H1 (cell line): ENCODE results near the gene CALM3. TPM values are rescaled to one million over a fixed set of nuclear protein-coding genes. Genes with fewer than 3 reads are reported as not detected.

ENCODE experiments used
- CTCF ChIA-PET: fragments of 300-600 bp; sonication (Branson Sonifier 250); formaldehyde crosslinking; loops from one replicate; lab custom pipeline; 2021; ENCODE audit not compliant: partially characterized antibody; lab: Charles Lee
- POLR2A ChIA-PET: fragments of 300-600 bp; sonication (Branson Sonifier 250); formaldehyde crosslinking; loops from one replicate; lab custom pipeline; 2021; ENCODE audit warnings: inconsistent platforms; ENCODE audit not compliant: partially characterized antibody; lab: Charles Lee
- DNase-seq, 2 experiments: peaks; one replicate each; pipeline versions ENCODE4 v3.0.0 to v3.0.0-alpha.2; 2010 to 2022; ENCODE audit warnings: low spot score in 2 of 2, low read depth in 1 of 2, mixed read lengths in 1 of 2
- FAIRE-seq: peaks from 2 replicates; lab custom pipeline; 2011; peaks lifted over from hg19 to GRCh38; lab: Jason Lieb, UNC
- H2AFZ ChIP-seq: 2 replicates; pipeline ENCODE4 v1.8.1; 2012; ENCODE audit warnings: low read length, inconsistent platforms
- H2AK5ac ChIP-seq: 2 replicates; pipeline ENCODE4 v1.6.1; 2013; ENCODE audit warnings: low read depth, low read length
- H2BK120ac ChIP-seq: replicated peaks from 2 replicates; pipeline ENCODE3; 2013; ENCODE audit warnings: low read depth, low read length, inconsistent platforms
- H2BK12ac ChIP-seq: 2 replicates; pipeline ENCODE4 v1.6.1; 2013; ENCODE audit warnings: low read depth, low read length
- H2BK15ac ChIP-seq: 2 replicates; pipeline ENCODE4 v1.6.1; 2013; ENCODE audit warnings: low read length
- H2BK20ac ChIP-seq: 2 replicates; pipeline ENCODE4 v1.6.1; 2013; ENCODE audit warnings: low read length
- H2BK5ac ChIP-seq: 2 replicates; pipeline ENCODE4 v1.6.1; 2013; ENCODE audit warnings: low read depth, low read length
- H3K14ac ChIP-seq: 2 replicates; pipeline ENCODE4 v1.6.1; 2013; ENCODE audit warnings: inconsistent platforms; ENCODE audit not compliant: insufficient read length
- H3K18ac ChIP-seq: 2 replicates; pipeline ENCODE4 v1.6.1; 2013; ENCODE audit warnings: low read length; ENCODE audit errors: extremely low read depth
- H3K23ac ChIP-seq: 2 replicates; pipeline ENCODE4 v1.6.1; 2013; ENCODE audit warnings: inconsistent platforms; ENCODE audit not compliant: insufficient read length
- H3K23me2 ChIP-seq: 2 replicates; pipeline ENCODE4 v1.6.1; 2013; ENCODE audit warnings: low read depth, low read length
- H3K27ac ChIP-seq: 2 replicates; pipeline ENCODE4 v1.6.1; 2011; ENCODE audit warnings: low read depth, low read length, inconsistent platforms
- H3K27me3 ChIP-seq, 4 experiments: replicated peaks in 1 of 4; 1 replicate in 1 of 4; 2 replicates in 3 of 4; pipeline versions ENCODE4 v1.6.1 to v1.8.1; 2011 to 2013; ENCODE audit warnings: low read length in 3 of 4, mild to moderate bottlenecking in 3 of 4, inconsistent platforms in 2 of 4, mixed read lengths in 2 of 4, moderate library complexity in 1 of 4; ENCODE audit not compliant: control insufficient read depth in 3 of 4, insufficient read depth in 3 of 4; ENCODE audit errors: extremely low read depth in 1 of 4
- H3K36me3 ChIP-seq, 4 experiments: 2 replicates each; pipeline versions ENCODE4 v1.6.1 to v1.8.1; 2011 to 2013; ENCODE audit warnings: mild to moderate bottlenecking in 4 of 4, low read length in 3 of 4, moderate library complexity in 2 of 4, control low read depth in 1 of 4, inconsistent platforms in 1 of 4; ENCODE audit not compliant: insufficient read depth in 4 of 4, control insufficient read depth in 2 of 4
- H3K4ac ChIP-seq: replicated peaks from 2 replicates; pipeline ENCODE3; 2013; ENCODE audit warnings: low read length, low read depth, mixed read lengths, inconsistent platforms; ENCODE audit not compliant: insufficient read length
- H3K4me1 ChIP-seq, 4 experiments: replicated peaks in 1 of 4; 1 replicate in 1 of 4; 2 replicates in 3 of 4; pipeline versions ENCODE4 v1.6.1 to v1.8.1; 2011 to 2013; ENCODE audit warnings: low read length in 3 of 4, inconsistent platforms in 2 of 4, mixed read lengths in 1 of 4; ENCODE audit not compliant: insufficient read depth in 4 of 4, control insufficient read depth in 3 of 4
- H3K4me2 ChIP-seq, 2 experiments: 2 replicates each; pipeline versions ENCODE4 v1.6.1 to v1.8.1; 2011 to 2013; ENCODE audit warnings: low read depth in 2 of 2, low read length in 2 of 2, control low read depth in 1 of 2, inconsistent platforms in 1 of 2, mild to moderate bottlenecking in 1 of 2; ENCODE audit not compliant: insufficient read depth in 1 of 2
- H3K4me3 ChIP-seq, 4 experiments: fragments of 200-600, 300-600 bp in 1 of 4; sonication (generic), shearing (Covaris generic), sonication (Bioruptor Twin) in 1 of 4; 2 replicates each; pipeline versions ENCODE4 v1.5.1 to v1.8.1; 2011 to 2016; ENCODE audit warnings: low read length in 4 of 4, low read depth in 3 of 4, control low read depth in 2 of 4, inconsistent platforms in 2 of 4, mild to moderate bottlenecking in 2 of 4, mixed read lengths in 1 of 4, moderate library complexity in 1 of 4; ENCODE audit not compliant: insufficient read depth in 2 of 4; ENCODE audit errors: extremely low read depth in 1 of 4
- H3K56ac ChIP-seq: replicated peaks from 2 replicates; pipeline ENCODE3; 2013; ENCODE audit warnings: low read depth, mild to moderate bottlenecking, mixed read lengths, low read length, inconsistent platforms; ENCODE audit not compliant: insufficient read length
- H3K79me1 ChIP-seq: 2 replicates; pipeline ENCODE4 v1.6.1; 2013; ENCODE audit warnings: low read depth, low read length, control low read depth
- H3K79me2 ChIP-seq, 2 experiments: 2 replicates each; pipeline versions ENCODE4 v1.6.1 to v1.8.1; 2012 to 2013; ENCODE audit warnings: low read length in 2 of 2, mild to moderate bottlenecking in 2 of 2, inconsistent platforms in 1 of 2; ENCODE audit not compliant: insufficient read depth in 2 of 2, control insufficient read depth in 1 of 2
- H3K9ac ChIP-seq, 4 experiments: replicated peaks in 1 of 4; 1 replicate in 1 of 4; 2 replicates in 3 of 4; pipeline versions ENCODE4 v1.6.1 to v1.8.1; 2011 to 2013; ENCODE audit warnings: low read depth in 3 of 4, low read length in 3 of 4, control low read depth in 2 of 4, mild to moderate bottlenecking in 2 of 4, moderate library complexity in 2 of 4, inconsistent platforms in 1 of 4; ENCODE audit errors: extremely low read depth in 1 of 4
- H3K9me3 ChIP-seq, 2 experiments: 2 replicates each; pipeline versions ENCODE4 v1.6.1 to v1.8.1; 2012 to 2013; ENCODE audit warnings: mild to moderate bottlenecking in 2 of 2, moderate library complexity in 2 of 2, control low read depth in 1 of 2, inconsistent platforms in 1 of 2, low read depth in 1 of 2, low read length in 1 of 2, mixed read lengths in 1 of 2; ENCODE audit not compliant: insufficient read depth in 2 of 2
- H4K20me1 ChIP-seq, 2 experiments: replicated peaks in 1 of 2; 2 replicates each; pipeline versions ENCODE3 to v1.8.1; 2011 to 2013; ENCODE audit warnings: inconsistent platforms in 2 of 2, low read length in 2 of 2, mild to moderate bottlenecking in 1 of 2; ENCODE audit not compliant: insufficient read depth in 2 of 2, control insufficient read depth in 1 of 2
- H4K5ac ChIP-seq: 2 replicates; pipeline ENCODE4 v1.6.1; 2013; ENCODE audit warnings: low read length, low read depth, mixed read lengths, inconsistent platforms; ENCODE audit not compliant: insufficient read length
- H4K8ac ChIP-seq: 2 replicates; pipeline ENCODE4 v1.8.0; 2013; ENCODE audit warnings: mild to moderate bottlenecking, moderate library complexity, low read length, inconsistent platforms; ENCODE audit not compliant: insufficient read depth; ENCODE audit errors: extremely low read depth
- H4K91ac ChIP-seq: replicated peaks from 2 replicates; pipeline ENCODE3; 2013; ENCODE audit warnings: low read length, mixed read lengths, inconsistent platforms; ENCODE audit not compliant: insufficient read length
- BACH1 ChIP-seq: IDR thresholded peaks from 2 replicates; pipeline ENCODE4 v1.6.1; 2012; ENCODE audit warnings: low read length, improper control_type of control experiment
- EZH2 ChIP-seq: fragments of 200-600 bp; sonication (generic); IDR thresholded peaks from 2 replicates; pipeline ENCODE4 v1.7.1; 2012; ENCODE audit warnings: low read depth, mild to moderate bottlenecking, moderate library complexity, low read length, inconsistent platforms; ENCODE audit not compliant: severe bottlenecking
- JUN ChIP-seq: IDR thresholded peaks from 2 replicates; pipeline ENCODE4 v1.6.1; 2011; ENCODE audit warnings: low read depth, mild to moderate bottlenecking, improper control_type of control experiment, low read length
- KDM5A ChIP-seq: fragments of 200-600 bp; IDR thresholded peaks from 2 replicates; pipeline ENCODE4 v1.7.1; 2012; ENCODE audit warnings: mild to moderate bottlenecking, low read length, inconsistent platforms, mixed read lengths
- NRF1 ChIP-seq: IDR thresholded peaks from 2 replicates; pipeline ENCODE4 v1.6.1; 2011; ENCODE audit warnings: mild to moderate bottlenecking, low read depth, low read length, improper control_type of control experiment
- RFX5 ChIP-seq: IDR thresholded peaks from 2 replicates; pipeline ENCODE4 v1.6.1; 2011; ENCODE audit warnings: low read depth, low read length, improper control_type of control experiment, borderline replicate concordance
- SUZ12 ChIP-seq: fragments of 200-600 bp; sonication (generic); IDR thresholded peaks from 2 replicates; pipeline ENCODE4 v1.6.1; 2012; ENCODE audit warnings: mild to moderate bottlenecking, inconsistent platforms, low read length, moderate library complexity, mixed read lengths
- TEAD4 ChIP-seq: IDR thresholded peaks from 2 replicates; pipeline ENCODE4 v1.6.1; 2012; ENCODE audit warnings: low read depth, low read length, inconsistent platforms, mixed read lengths
- WGBS, 2 experiments: shearing (Covaris generic) in 1 of 2; methylation state at CpG; one replicate each; pipeline versions ENCODE4 v1.1.6 to v1.1.7; 2013 to 2015; ENCODE audit warnings: low lambda C conversion rate in 2 of 2, mixed read lengths in 2 of 2, inconsistent platforms in 1 of 2, low coverage in 1 of 2, missing lambda C conversion rate in 1 of 2; ENCODE audit not compliant: insufficient replicate concordance in 2 of 2, insufficient coverage in 1 of 2, insufficient read length in 1 of 2; ENCODE audit errors: extremely low coverage in 1 of 2, missing lambda C conversion rate in 1 of 2; 5-methylcytosine and 5-hydroxymethylcytosine counted together
- polyA plus RNA-seq, 7 experiments: library from polyadenylated mRNA; depleted of rRNA in 3 of 7; stranded (reverse) in 5 of 7; unstranded in 2 of 7; fragments of >200 nt in 5 of 7; fragments of 200-250 nt in 2 of 7; gene quantifications; 1 replicate in 5 of 7; 2 replicates in 1 of 7; 4 replicates in 1 of 7; pipeline versions ENCODE4 v1.2.1 to v1.2.3, GENCODE V29; 2011 to 2013; ENCODE audit warnings: missing spikeins in 2 of 7, mixed read lengths in 2 of 7
- total RNA-seq: library from RNA; stranded (reverse); fragmentation: NEBNext Ultra II Directional; extraction: Animal tissue kit (Norgen Biotek cat#: 25700); gene quantifications from 2 replicates; pipeline ENCODE4 v1.2.1, GENCODE V29; 2021
- TF ChIP-seq, protein P1 (sequence below): IDR thresholded peaks from 2 replicates; pipeline ENCODE4 v1.6.1; 2011; ENCODE audit warnings: low read length, improper control_type of control experiment

Gene CALM3
- total and polyA plus RNA-seq, 2 of the 8 experiments (the other 6 are each of a cell fraction or from before 2014, with no cell fraction given), result 315 to 326 TPM

DNA sequence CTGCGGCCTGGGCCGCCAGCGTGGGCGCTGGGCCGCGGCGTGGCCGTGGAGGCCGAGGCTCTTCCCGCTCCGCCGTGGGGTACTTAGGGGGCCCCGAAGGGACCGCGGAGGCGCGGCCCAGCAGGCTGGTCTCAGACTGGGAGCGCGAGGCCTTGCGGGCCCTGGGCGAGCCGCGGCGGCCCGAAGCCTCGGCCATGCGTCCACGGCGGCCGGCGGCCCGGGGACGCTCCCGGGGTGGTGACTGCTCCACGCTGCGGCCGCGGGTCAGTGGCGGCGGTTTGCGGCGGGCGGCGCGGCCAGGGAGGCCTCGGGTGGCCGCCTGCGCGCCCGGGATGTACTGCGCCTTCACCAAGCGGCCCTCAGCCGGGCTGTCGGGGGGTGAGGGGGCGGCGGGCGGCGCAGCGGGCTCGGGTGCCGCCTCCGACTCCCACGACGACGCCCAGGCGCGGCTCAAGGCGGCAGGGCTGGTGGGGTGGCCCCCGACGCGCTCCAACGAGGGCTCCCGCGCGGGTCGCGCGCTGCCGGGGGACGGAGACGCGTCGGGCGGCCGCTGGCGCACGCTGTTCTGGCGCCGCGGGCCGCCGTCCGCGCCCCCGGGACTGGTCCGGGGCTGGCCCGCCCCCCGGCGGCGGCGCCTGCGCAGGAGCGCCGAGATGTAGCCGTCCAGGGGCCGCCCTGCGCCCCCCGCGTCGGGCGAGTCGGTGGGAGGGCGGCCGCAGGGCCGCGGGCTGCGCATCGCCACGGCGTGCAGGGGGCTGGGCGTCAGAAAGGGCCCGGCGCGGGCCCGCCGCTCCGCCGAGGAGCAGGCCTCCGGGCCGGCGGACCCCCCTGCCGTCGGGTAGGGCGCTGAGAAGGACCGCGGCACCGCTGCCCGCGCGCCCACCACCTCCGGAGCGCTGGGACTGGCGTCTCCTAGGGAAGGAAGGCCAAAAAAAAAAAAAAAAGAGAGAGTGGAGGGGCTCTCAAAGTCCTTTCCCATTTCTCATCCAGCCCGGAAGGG is 48.1 kb downstream of the CALM3 start:
- H3K27me3 ChIP-seq, result peaks cover 30 to 48% (median 41%) of the 10 kb centered on the region in 4 experiments
- DNase-seq, result peak in 1 of 2 experiments; percentile 55
- TF ChIP-seq KDM5A (no peak), SUZ12 (peak; percentile 45), TEAD4 (no peak), BACH1 (peak; percentile 36; the same call in 1 of the 2 replicates), JUN (no peak), RFX5 (no peak), NRF1 (peak; percentile 33), EZH2 (peak; percentile 35)
- TF ChIP-seq, protein P1, sequence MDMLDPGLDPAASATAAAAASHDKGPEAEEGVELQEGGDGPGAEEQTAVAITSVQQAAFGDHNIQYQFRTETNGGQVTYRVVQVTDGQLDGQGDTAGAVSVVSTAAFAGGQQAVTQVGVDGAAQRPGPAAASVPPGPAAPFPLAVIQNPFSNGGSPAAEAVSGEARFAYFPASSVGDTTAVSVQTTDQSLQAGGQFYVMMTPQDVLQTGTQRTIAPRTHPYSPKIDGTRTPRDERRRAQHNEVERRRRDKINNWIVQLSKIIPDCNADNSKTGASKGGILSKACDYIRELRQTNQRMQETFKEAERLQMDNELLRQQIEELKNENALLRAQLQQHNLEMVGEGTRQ, result no peak

More for the DNA sequence above, 48.1 kb downstream of the CALM3 start:
- Histone ChIP-seq H4K5ac (no peak overlapping the region), H3K79me1 (no peaks in the 10 kb centered on the region), H3K27ac (no peak overlapping the region), H3K4me1 (peaks cover 0 to 5% (median 1%) of the 10 kb centered on the region in 4 experiments; a peak in 3 of 7 replicates), H4K8ac (peak overlapping the region; percentile 85; the same call in 1 of the 2 replicates), H3K23ac (no peak overlapping the region), H3K4ac (no peak overlapping the region), H3K79me2 (no peaks in the 10 kb centered on the region), H3K23me2 (peaks cover 7% of the 10 kb centered on the region; the same call in 1 of the 2 replicates), H3K14ac (no peak overlapping the region), H4K91ac (no peak overlapping the region), H3K56ac (no peak overlapping the region), H3K4me3 (peak overlapping the region in 2 of 4 experiments; percentile 4 to 52; a peak in 4 of 8 replicates), H4K20me1 (no peaks in the 10 kb centered on the region), H3K36me3 (peaks cover 0 to 8% (median 0%) of the 10 kb centered on the region in 4 experiments; a peak in 1 of 8 replicates), H2BK20ac (no peak overlapping the region), H2AFZ (no peak overlapping the region), H2BK120ac (no peak overlapping the region), H3K9me3 (peaks cover 0 to 8% of the 10 kb centered on the region in 2 experiments; a peak in 1 of 4 replicates), H2BK5ac (no peak overlapping the region), H2BK12ac (no peak overlapping the region), H3K4me2 (peak overlapping the region; percentile 38 to 63; a peak in 3 of 4 replicates), H3K18ac (no peak overlapping the region; the same call in 1 of the 2 replicates), H3K9ac (no peak overlapping the region), H2AK5ac (no peak overlapping the region), H2BK15ac (no peak overlapping the region)
- CTCF ChIA-PET, result interaction anchor here (0.9 to 1.5 kb wide), 4 partner anchors 10 to 28 kb away, joined by 3 to 7 read pairs (median 5); no protein-coding TSS in a partner anchor
- POLR2A ChIA-PET, result interaction anchor here (0.9 to 1.5 kb wide), 5 partner anchors 8 to 26 kb away, joined by 3 to 6 read pairs (median 3); no protein-coding TSS in a partner anchor
- FAIRE-seq, result no peak
- WGBS, 2 experiments, result 11% methylated on average over 72 of the region's 144 CpGs; no CpG with 5 or more reads in 1 of the 2 experiments
